A673 (cell line): ENCODE results near the gene TAX1BP1. TPM values are rescaled to one million over a fixed set of nuclear protein-coding genes. Genes with fewer than 3 reads are reported as not detected.

Experiments
- BruUV-seq: library from RNA; stranded (reverse); fragments of 400-500 nt; replicated peaks from 2 replicates; lab custom pipeline; 2021; lab: Mats Ljungman, UMichigan
- CTCF ChIA-PET: fragments of 300-600 bp; sonication (Branson Sonifier 250); formaldehyde crosslinking; loops from one replicate; lab custom pipeline; 2022; ENCODE audit warnings: antibody characterized with exemption; lab: Charles Lee
- POLR2A ChIA-PET: fragments of 300-600 bp; sonication (Branson Sonifier 250); formaldehyde crosslinking; loops from one replicate; lab custom pipeline; 2022; ENCODE audit warnings: antibody characterized with exemption; ENCODE audit not compliant: low non-redundant PET; lab: Charles Lee
- DNase-seq: peaks from one replicate; pipeline ENCODE4 v3.0.0-alpha.2; 2015; ENCODE audit warnings: low spot score
- H3K27ac ChIP-seq: fragments of 200-600 bp; sonication (generic); 2 replicates; pipeline ENCODE4 v1.5.1; 2016; ENCODE audit warnings: mixed run types, low read depth, mild to moderate bottlenecking, mixed read lengths, antibody characterized with exemption, low read length; ENCODE audit not compliant: poor library complexity, severe bottlenecking
- H3K27me3 ChIP-seq: fragments of 200-600 bp; sonication (generic); replicated peaks from 2 replicates; pipeline ENCODE4 v1.6.1; 2017; ENCODE audit warnings: mixed run types, low read depth, mild to moderate bottlenecking, mixed read lengths, antibody characterized with exemption, low read length; ENCODE audit not compliant: insufficient read depth, poor library complexity
- H3K36me3 ChIP-seq: fragments of 200-600 bp; sonication (generic); 2 replicates; pipeline ENCODE4 v1.6.1; 2016; ENCODE audit warnings: mixed run types, mild to moderate bottlenecking, mixed read lengths, antibody characterized with exemption, low read length; ENCODE audit not compliant: insufficient read depth, poor library complexity, severe bottlenecking
- H3K4me1 ChIP-seq: fragments of 200-600 bp; sonication (generic); 2 replicates; pipeline ENCODE4 v1.6.1; 2017; ENCODE audit warnings: mixed run types, mild to moderate bottlenecking, mixed read lengths, antibody characterized with exemption, low read length; ENCODE audit not compliant: insufficient read depth, poor library complexity, severe bottlenecking
- H3K4me3 ChIP-seq: fragments of 200-600 bp; sonication (generic); 2 replicates; pipeline ENCODE4 v1.5.1; 2016; ENCODE audit warnings: low read depth, mixed run types, mild to moderate bottlenecking, mixed read lengths, low read length; ENCODE audit not compliant: poor library complexity, severe bottlenecking
- H3K9me3 ChIP-seq: fragments of 200-600 bp; sonication (generic); 2 replicates; pipeline ENCODE4 v1.6.1; 2016; ENCODE audit warnings: mixed run types, low read depth, mild to moderate bottlenecking, mixed read lengths, antibody characterized with exemption, low read length; ENCODE audit not compliant: poor library complexity, severe bottlenecking
- CTCF ChIP-seq: fragments of 300-800, 200-600 bp; sonication (generic); conservative IDR thresholded peaks from 2 replicates; pipeline ENCODE4 v1.5.1; 2017; ENCODE audit warnings: low read depth, mild to moderate bottlenecking, antibody characterized with exemption, low read length, moderate library complexity, mixed read lengths
- EZH2 ChIP-seq: fragments of 200-600 bp; sonication (generic); IDR thresholded peaks from 2 replicates; pipeline ENCODE4 v1.6.1; 2017; ENCODE audit warnings: borderline replicate concordance, low read depth, mild to moderate bottlenecking, mixed read lengths, antibody characterized with exemption, low read length; ENCODE audit not compliant: poor library complexity, severe bottlenecking
- intact Hi-C: fragments of 100-400 bp; cut with micrococcal nuclease; formaldehyde crosslinking; loops from one replicate; pipeline ENCODE4 v1.10.0; 2022; ENCODE audit not compliant: unreplicated experiment
- total RNA-seq: library from RNA; stranded (reverse); gene quantifications from 2 replicates; pipeline ENCODE4 v1.2.3, GENCODE V29; 2021

Gene TAX1BP1
- total RNA-seq, 1 experiment from 2014 or later, result 54.0 TPM

GRCh38 chr7:27753863-27754262, 13.9 kb downstream of the TAX1BP1 start:
- Histone ChIP-seq H3K27me3 (no peaks in the 10 kb centered on the region), H3K9me3 (no peaks in the 10 kb centered on the region), H3K4me1 (no peaks in the 10 kb centered on the region), H3K36me3 (peaks cover 27% of the 10 kb centered on the region), H3K4me3 (no peak overlapping the region), H3K27ac (no peak overlapping the region)
- BruUV-seq, result no TSS peak
- ChIA-PET POLR2A (no interaction called here), CTCF (no interaction called here)
- intact Hi-C loops, result no loop called here
- no peak for DNase-seq
- TF ChIP-seq CTCF (no peak), EZH2 (no peak)

GRCh38 chr7:27756298-27756697, 16.3 kb downstream of the TAX1BP1 start:
- intact Hi-C loops, result no loop called here
- DNase-seq, result no peak
- ChIA-PET CTCF (no interaction called here), POLR2A (no interaction called here)
- no peak overlapping the region for H3K4me3 ChIP-seq
- TF ChIP-seq EZH2, result no peak
- no peak for TF ChIP-seq CTCF
- H3K9me3 ChIP-seq, result no peaks in the 10 kb centered on the region
- H3K27me3 ChIP-seq, result no peaks in the 10 kb centered on the region
- BruUV-seq, result no TSS peak
- no peaks in the 10 kb centered on the region for H3K4me1 ChIP-seq
- no peak overlapping the region for H3K27ac ChIP-seq
- H3K36me3 ChIP-seq, result peaks cover 14% of the 10 kb centered on the region

GRCh38 chr7:27759491-27759890, 19.5 kb downstream of the TAX1BP1 start:
- BruUV-seq, result no TSS peak
- TF ChIP-seq EZH2, result no peak
- no peak for TF ChIP-seq CTCF
- Histone ChIP-seq H3K4me1 (no peaks in the 10 kb centered on the region), H3K27ac (no peak overlapping the region), H3K27me3 (no peaks in the 10 kb centered on the region), H3K9me3 (no peaks in the 10 kb centered on the region), H3K36me3 (peaks cover 11% of the 10 kb centered on the region), H3K4me3 (no peak overlapping the region)
- no peak for DNase-seq
- ChIA-PET POLR2A (no interaction called here), CTCF (no interaction called here)
- intact Hi-C loops, result no loop called here
